ENCODE measurements around the gene JAZF1.

JAZF1 gene

GRCh38 chr7:28180364-28181147, at the start of gene JAZF1:
JAZF1 (minus strand) TSS chr7:28180795.
- peak; percentile 41 for DNase-seq

- no peak for DNase-seq
Observed at GRCh38 chr7:28230261-28230660, 49.7 kb upstream of the JAZF1 start.

GRCh38 chr7:28228396-28228795, 47.8 kb upstream of the JAZF1 start:
- DNase-seq: no peak

- DNase-seq: no peak
Observed at GRCh38 chr7:28226003-28226402, 45.4 kb upstream of the JAZF1 start.

GRCh38 chr7:28225576-28225975, 45.0 kb upstream of the JAZF1 start:
- no peak for DNase-seq

GRCh38 chr7:28224675-28225074, 44.1 kb upstream of the JAZF1 start:
- no peak for DNase-seq

- DNase-seq: no peak
Observed at GRCh38 chr7:28224172-28224571, 43.6 kb upstream of the JAZF1 start.

GRCh38 chr7:28222636-28223035, 42.0 kb upstream of the JAZF1 start:
- no peak for DNase-seq

GRCh38 chr7:28219793-28220192, 39.2 kb upstream of the JAZF1 start:
- DNase-seq: no peak

- DNase-seq: no peak
Observed at GRCh38 chr7:28217143-28217542, 36.5 kb upstream of the JAZF1 start.

GRCh38 chr7:28211006-28211405, 30.4 kb upstream of the JAZF1 start:
- no peak for DNase-seq

- no peak for DNase-seq
Observed at GRCh38 chr7:28208506-28208905, 27.9 kb upstream of the JAZF1 start.

GRCh38 chr7:28207486-28208158, 27.0 kb upstream of the JAZF1 start:
- DNase-seq: no peak

GRCh38 chr7:28205506-28205905, 24.9 kb upstream of the JAZF1 start:
- no peak for DNase-seq

GRCh38 chr7:28203508-28204240, 23.1 kb upstream of the JAZF1 start:
- no peak for DNase-seq

- no peak for DNase-seq
Observed at GRCh38 chr7:28202222-28202621, 21.6 kb upstream of the JAZF1 start.

GRCh38 chr7:28201131-28201530, 20.5 kb upstream of the JAZF1 start:
- DNase-seq: no peak

GRCh38 chr7:28200598-28200997, 20.0 kb upstream of the JAZF1 start:
- DNase-seq: no peak

GRCh38 chr7:28199021-28199510, 18.5 kb upstream of the JAZF1 start:
- DNase-seq: no peak

- no peak for DNase-seq
Observed at GRCh38 chr7:28195910-28196620, 15.5 kb upstream of the JAZF1 start.

GRCh38 chr7:28192786-28193585, 12.4 kb upstream of the JAZF1 start:
- no peak for DNase-seq

- DNase-seq: no peak
Observed at GRCh38 chr7:28191751-28192150, 11.2 kb upstream of the JAZF1 start.

Measured in kidney glomerular epithelial cell (primary cell).